Measurements from ENCODE around the gene JAKMIP3.

JAKMIP3 gene

DNA sequence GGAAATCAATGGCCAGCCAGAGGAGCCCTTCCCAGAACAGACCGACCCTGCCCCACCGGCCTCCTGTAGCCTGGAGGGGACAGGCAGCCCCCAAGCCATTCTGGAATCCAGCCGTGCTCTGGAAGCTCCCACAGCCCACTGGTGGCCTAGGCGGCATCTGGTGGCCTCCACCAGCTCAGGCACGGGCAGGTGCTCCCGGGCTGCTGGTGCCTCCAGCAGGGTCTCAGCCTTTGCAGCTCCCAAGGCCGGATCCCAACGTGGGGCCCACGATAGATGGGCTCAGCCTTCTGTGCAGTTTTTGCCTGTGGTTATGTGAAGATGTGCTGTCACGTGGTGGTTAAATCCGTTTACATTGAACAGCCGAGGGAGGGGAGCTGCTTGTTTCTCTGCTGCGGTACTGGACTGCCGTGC, 44.4 kb downstream of the JAKMIP3 start:
- no peak for DNase-seq (ENCODE audit: low spot score)

GRCh38 chr10:132110713-132111112, 45.0 kb downstream of the JAKMIP3 start:
- DNase-seq (ENCODE audit: low spot score), result no peak

GRCh38 chr10:132111121-132111731, 45.5 kb downstream of the JAKMIP3 start:
- DNase-seq (ENCODE audit: low spot score), result no peak

DNA sequence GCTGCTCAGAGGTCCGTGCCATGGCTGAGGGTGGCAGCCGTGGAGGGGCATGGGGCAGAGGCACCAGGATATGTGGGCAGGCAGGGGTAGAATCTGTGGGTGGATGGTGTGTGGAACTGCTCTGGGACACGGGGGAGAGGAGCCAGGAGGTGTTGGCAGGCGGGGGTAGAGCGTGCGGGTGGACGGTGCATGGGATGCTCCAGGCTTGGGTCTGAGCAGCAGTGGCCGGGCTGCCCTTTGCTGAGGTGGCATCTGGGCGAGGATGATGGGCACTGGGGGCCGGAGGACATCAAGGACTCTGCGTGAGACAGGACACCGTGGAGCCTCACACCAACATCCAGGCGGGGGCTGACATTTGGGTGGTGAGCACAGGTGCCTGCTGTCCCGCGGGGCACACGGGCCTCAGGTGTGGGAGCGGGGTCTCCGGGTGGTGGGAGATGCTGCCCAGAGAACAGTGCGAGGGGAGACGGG, 46.2 kb downstream of the JAKMIP3 start:
- no peak for DNase-seq (ENCODE audit: low spot score)

DNA sequence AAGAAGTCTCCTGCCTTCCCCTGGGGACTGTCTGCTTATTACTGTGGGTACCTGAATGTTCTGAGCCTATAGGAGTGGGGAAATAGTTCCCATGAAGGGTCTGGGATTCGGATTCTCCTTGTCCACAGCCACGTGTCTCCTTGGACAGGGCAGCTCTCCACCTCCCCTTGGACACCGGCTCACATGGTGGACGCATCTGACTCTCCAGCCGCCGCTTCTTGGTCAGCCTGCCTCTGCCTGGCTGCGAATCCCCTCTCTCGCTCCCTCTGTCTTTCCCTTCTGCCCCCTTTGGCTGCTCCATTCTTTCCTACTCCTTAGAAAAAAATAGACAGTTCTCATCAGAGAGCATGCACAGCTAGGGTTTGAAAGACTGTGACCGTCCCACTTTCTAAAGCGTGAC, 46.9 kb downstream of the JAKMIP3 start:
- no peak for DNase-seq (ENCODE audit: low spot score)

DNA sequence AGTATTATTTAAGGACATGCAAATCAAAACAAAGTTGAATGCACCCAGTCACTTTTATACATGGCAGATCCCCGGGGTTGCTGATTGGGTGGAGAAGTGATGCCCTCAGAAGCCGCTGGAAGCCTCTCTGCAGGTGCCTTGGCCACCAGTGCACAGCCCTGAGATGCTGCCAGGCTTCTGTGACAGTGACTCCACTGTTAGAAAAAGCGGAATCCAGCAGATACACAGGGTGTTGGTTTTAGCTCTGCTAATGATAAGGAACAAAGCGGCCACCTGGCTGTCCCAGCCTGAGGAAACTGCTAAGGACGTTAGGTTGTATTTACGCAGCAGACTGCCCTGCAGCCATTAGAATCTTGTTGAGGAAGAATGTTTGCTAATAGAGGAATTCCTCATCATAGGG, 47.5 kb downstream of the JAKMIP3 start:
- peak; percentile 67 for DNase-seq (ENCODE audit: low spot score)

DNA sequence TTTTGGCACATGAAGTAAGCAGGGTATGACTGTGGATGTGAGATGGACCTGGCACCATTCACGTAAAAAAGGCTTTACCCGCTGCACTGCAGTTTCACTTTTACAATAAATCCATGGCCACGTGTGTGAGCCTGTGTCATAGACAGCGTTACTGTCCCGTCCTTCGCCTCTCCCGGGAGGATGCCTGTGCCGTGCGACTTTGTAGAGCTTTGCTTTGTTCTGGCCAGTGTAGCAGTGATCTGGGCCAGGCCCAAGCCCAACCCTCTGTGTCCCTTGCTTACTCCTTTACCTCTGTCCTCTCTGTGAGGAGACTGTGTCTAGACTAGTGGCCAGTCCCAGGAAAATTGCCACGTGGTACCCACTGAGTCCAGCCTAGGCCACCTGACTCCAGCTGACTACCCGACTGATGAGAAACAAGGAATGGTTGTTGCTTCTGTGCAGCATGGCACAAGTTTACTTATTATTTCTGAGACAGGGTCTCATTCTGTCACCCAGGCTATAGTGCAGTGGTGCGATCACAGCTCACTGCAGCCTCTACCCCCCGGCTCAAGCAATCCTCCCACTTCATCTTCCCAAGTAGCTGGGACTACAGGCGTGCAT, 48.1 kb downstream of the JAKMIP3 start:
- DNase-seq (ENCODE audit: low spot score), result no peak

DNA sequence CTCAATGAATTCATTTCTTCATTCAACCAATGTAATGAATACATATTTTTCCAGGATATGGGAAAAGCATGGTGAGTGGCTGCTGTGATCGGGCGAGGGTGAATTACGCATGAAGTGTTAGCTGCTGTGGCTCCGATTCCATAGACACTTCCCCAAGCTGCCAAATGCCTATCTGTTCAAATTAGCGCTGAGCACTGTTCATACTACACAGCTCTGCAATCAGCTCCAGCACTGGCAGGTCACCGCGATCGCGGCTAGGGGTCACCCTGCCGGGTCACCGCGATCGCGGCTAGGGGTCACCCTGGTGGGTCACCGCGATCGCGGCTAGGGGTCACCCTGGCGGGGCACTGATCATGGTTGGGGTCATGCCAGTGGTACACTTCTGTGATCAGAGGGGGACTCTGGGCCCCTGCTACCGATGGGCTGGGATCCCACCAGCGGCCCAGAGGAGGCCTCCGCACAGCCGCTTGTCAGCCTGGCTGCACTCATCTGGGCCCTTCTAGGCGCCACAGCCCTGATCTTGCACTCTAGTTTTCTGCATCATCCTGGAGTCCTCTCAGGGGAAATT, 49.3 kb downstream of the JAKMIP3 start:
- DNase-seq (ENCODE audit: low spot score), result no peak
